Kidney capillary endothelial cell (primary cell): Measurements from ENCODE around the gene B4GALT4.

Experiments
- DNase-seq: peaks from one replicate; pipeline ENCODE4 v3.0.0-alpha.2; 2018; ENCODE audit warnings: low spot score

B4GALT4 gene

DNA sequence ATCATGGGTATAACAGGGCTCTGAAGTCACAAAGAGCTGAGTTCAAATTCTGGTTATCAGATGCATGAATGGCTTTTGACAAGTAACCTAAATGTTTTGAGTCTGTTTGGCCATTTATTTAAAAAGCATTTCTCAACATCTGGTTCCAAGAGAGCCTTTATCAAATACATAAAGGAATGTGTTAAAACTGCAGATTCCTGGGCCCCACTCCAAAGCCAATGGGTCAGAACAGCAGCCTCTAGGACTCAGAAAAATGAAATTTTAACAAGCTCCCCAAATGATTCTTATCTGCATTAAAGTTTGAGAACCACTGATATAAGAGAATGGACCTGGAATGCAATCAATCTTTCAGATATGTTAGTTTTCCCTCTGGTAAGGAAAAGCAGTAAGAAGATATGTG is 3.4 kb downstream of the B4GALT4 start:
- DNase-seq, result no peak

- no peak for DNase-seq
These were observed 3.9 kb downstream of the B4GALT4 start for GRCh38 chr3:119236756-119237155.

DNA sequence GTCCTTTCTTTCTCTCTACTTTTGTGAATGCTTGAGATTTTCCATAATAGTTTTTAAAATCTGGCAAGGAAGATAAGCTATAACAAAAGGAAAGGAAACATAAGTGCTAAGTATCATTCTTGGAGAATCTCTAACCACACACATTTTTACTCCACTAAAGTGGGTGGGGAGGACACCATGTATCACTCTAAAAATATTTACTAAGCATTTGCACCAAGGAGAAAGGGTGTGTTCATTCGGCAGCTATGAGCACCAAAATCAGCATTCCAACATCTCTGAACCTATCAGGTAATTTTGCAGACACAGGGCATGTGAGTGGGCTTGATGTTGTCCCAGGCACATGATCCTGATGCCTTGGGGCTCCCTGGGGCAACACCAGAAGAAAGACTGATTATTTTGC is 5.5 kb downstream of the B4GALT4 start:
- no peak for DNase-seq

DNA sequence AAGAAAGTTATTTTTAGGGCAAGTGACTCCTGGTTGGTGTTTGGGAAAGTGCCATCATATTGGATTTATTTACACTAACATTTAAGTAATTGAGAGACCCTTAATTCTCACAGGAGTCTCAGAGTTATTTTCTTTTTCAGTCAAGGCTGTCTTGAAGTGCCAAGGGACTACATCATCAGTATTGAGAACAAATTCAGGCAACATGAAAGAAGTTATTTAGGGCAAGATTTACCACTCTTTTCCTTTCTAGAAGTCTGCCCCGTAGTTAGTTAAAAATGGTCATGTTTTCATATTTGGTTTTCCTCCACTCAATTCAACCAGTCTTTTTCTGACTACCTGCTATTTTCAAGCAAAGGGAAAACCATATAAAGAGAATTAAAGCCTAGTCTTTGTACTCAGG is 6.1 kb downstream of the B4GALT4 start:
- no peak for DNase-seq

GRCh38 chr3:119230745-119231144 is 9.9 kb downstream of the B4GALT4 start:
- no peak for DNase-seq

DNA sequence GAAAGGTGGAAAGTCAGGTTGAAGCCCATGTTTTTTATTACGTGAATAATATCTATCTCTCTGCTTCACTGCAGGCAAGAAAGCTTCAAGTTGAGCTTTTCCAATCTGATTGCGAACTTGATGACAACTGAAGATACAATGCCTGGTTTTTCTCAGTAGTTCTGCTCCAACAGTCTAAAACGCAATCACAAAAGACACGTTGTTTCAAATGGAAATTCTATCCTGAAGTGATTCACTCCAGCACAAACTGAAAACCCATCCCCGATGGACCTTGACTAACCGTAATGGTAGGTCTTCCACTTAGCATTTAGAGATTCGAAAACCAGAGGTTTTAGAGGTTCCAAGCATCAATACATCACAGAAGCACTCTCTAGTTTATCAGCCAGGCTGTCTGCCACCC is 10.6 kb downstream of the B4GALT4 start:
- DNase-seq, result no peak

DNA sequence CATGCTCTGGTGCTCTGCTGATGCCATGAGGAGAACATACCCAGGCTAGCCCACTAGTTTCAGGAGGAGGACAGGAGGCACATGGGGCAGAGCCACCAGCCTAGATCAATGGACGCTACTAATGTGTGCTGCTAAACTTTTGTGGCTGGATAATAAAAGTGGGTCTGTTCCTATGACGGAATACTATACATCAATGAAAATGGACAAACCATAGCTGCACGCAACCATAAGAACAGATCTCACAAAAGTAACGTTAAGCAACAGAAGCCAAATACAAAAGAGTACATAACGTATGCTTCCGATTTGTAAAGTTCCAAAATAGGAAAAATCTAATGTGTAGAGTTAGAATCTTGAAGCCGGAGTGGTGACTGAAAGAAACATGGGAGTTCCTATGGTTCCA is 11.5 kb downstream of the B4GALT4 start:
- DNase-seq, result no peak

GRCh38 chr3:119228373-119229145 is 12.1 kb downstream of the B4GALT4 start:
- no peak for DNase-seq

- DNase-seq, result no peak
These were observed 13.4 kb downstream of the B4GALT4 start for GRCh38 chr3:119227070-119227850.

DNA sequence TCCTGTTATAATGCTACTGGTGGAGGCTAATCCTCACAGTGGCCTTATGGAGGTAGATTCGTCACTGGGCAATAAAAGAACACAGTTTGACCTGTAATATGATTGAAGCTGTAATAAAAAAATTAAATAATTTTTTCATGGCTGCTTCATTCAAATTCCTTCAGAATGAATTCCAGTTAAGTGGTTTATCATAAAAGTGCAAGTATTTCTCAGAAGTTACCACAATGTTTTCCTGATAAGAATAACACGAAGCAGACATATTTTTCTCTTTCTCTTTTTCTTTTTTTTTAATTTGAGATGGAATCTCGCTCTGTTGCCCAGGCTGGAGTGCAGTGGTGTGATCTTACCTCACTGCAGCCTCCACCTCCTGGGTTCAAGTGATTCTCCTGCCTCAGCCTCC is 15.6 kb downstream of the B4GALT4 start:
- DNase-seq, result no peak

GRCh38 chr3:119223511-119223910 is 17.2 kb downstream of the B4GALT4 start:
- DNase-seq, result no peak

DNA sequence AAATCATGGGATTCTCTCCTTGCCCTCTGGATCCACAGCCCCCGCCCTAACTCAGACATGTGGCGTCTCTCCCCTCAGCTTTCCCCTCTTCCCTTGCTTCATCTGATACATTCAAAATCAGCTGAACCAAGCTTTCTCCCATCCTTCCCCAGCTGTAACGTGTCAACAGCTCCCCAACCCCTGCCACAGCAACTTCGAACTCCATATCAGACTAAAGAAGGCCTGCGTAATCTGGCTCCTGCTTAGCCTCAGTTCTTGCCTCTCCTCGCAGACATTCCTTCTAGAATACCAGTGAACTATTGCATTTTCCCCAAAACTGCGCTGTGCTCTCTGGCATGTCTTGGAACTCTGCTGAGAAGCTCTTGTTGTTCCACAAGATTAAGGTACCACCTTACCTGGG is 18.3 kb downstream of the B4GALT4 start:
- no peak for DNase-seq

DNA sequence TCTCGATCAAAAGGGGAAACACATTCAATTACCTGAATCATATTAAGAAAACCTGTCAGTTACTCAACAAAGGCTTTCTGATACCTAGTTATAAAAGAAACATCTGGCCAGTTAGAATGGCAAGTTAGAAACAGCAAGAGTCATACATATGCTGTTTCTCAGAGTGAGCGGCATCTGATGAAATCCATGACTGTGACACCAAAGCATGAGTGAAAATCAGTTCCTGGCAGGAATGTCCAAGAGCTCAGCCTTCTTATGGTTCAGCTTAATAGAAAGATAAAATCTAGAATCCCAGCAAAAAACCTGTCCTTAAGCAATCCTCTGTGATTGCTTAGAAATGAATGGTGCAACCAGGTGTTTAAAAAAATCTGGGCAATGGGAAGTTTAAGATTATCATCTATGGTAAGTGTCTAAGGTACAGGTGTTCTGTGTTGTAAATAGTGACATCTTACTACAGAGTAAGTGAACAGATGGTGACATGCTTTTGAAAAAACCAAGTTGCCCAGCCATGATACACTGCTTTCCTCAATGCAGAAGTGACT is 18.8 kb downstream of the B4GALT4 start:
- DNase-seq, result no peak

GRCh38 chr3:119220970-119221667 is 19.6 kb downstream of the B4GALT4 start:
- no peak for DNase-seq

GRCh38 chr3:119220198-119220597 is 20.5 kb downstream of the B4GALT4 start:
- no peak for DNase-seq

DNA sequence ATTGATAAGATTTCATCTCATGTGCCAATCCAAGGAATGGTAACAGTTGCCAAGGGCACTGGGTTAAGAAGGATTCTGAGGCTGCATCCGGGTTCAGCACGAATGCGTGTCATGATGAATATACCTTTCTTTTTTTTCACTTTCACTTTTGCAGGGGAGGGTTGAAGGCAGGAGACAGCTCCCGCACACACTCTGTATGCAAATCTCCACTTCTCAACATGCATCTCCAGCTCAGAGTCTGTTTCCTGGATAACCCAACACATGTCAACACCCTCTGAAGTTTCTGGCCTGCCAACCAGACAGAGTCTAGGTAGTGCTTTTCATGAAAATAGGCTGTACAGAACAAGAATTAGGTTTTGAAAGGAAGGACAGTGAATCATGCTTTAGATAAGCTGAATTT is 21.6 kb downstream of the B4GALT4 start:
- no peak for DNase-seq

DNA sequence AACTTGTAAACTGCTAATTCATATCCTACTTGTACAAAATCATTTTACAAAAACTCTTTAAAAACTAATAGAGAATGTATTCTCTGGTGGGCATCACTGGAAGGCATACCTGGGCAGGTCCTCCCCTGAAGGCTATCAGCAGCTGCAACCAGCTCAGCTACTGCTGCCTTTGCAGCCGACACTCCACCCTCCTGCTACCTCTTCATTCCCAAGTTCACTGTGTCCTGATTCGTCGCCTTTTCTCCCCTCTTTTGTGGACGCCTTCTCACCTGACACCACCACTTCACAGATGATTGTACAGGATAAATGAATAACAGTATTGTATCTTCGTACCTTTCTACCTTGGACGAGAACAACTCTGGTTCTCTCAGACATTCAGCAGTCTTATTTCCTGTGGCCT is 28.9 kb downstream of the B4GALT4 start:
- no peak for DNase-seq

DNA sequence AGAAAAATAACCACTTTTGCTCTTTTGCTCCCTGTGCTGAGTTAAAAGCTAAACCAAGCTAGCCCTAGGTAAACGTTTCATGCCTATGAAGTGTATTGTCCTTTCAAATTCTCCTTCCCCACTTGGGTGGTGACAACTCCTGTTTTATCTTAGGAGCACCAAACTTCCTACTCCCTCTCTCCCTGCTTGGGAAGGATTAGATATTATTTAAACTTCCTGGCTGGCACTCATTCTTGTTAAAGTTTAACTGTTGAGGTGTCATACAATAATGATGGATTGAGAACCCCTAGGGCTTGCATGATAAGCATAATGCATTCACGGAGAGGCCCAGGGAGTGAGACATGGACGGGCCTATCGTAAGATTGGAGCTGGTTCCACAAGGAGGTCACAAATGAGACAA is 29.5 kb downstream of the B4GALT4 start:
- no peak for DNase-seq

GRCh38 chr3:119207512-119207875 is 33.2 kb downstream of the B4GALT4 start:
- no peak for DNase-seq

GRCh38 chr3:119206611-119207511 is 33.8 kb downstream of the B4GALT4 start:
- DNase-seq, result no peak

- no peak for DNase-seq
These were observed 35.0 kb downstream of the B4GALT4 start for GRCh38 chr3:119205685-119206084.

GRCh38 chr3:119205209-119205608 is 35.5 kb downstream of the B4GALT4 start:
- no peak for DNase-seq
